ENCODE data around the gene B3GALT5. TPM values are rescaled to one million over a fixed set of nuclear protein-coding genes. Genes with fewer than 3 reads are reported as not detected.

The B3GALT5 gene
- total and polyA plus RNA-seq, 9 donors: 0.08 to 0.84 (median 0.24) TPM

- H3K4me1 ChIP-seq (ENCODE audit: control insufficient read depth, insufficient read depth, low read length): peaks cover 21% of the 10 kb centered on the region
- peaks cover 7% of the 10 kb centered on the region for H3K9me3 ChIP-seq (replicated peaks; ENCODE audit: control insufficient read depth, low read depth, low read length)
- DNase-seq: no peak
- WGBS (ENCODE audit: insufficient coverage): 94% methylated on average over 5 of the region's 5 CpGs
- H3K36me3 ChIP-seq (ENCODE audit: control insufficient read depth, insufficient read depth, low read length): no peaks in the 10 kb centered on the region
- no peak overlapping the region for H3K4me3 ChIP-seq (ENCODE audit: low read length)
- no peaks in the 10 kb centered on the region for H3K27me3 ChIP-seq (ENCODE audit: control insufficient read depth, insufficient read depth, low read length)
- H3K27ac ChIP-seq (ENCODE audit: low read length): no peak overlapping the region
Observed at GRCh38 chr21:39657091-39657689, 44.5 kb downstream of the B3GALT5 start.

- Histone ChIP-seq H3K9me3 (replicated peaks; ENCODE audit: control insufficient read depth, low read depth, low read length) (peaks cover 7% of the 10 kb centered on the region), H3K27me3 (ENCODE audit: control insufficient read depth, insufficient read depth, low read length) (no peaks in the 10 kb centered on the region)
- 85% methylated on average over 2 of the region's 2 CpGs for whole genome bisulfite sequencing (ENCODE audit: insufficient coverage)
Observed at GRCh38 chr21:39658066-39658465, 45.3 kb downstream of the B3GALT5 start.

GRCh38 chr21:39659070-39659815 is 46.5 kb downstream of the B3GALT5 start:
- no peaks in the 10 kb centered on the region for H3K27me3 ChIP-seq (ENCODE audit: control insufficient read depth, insufficient read depth, low read length)
- H3K4me1 ChIP-seq (ENCODE audit: control insufficient read depth, insufficient read depth, low read length): peaks cover 21% of the 10 kb centered on the region
- no CpG with 5 or more reads among the region's 7 CpGs for WGBS (ENCODE audit: insufficient coverage)
- H3K9me3 ChIP-seq (replicated peaks; ENCODE audit: control insufficient read depth, low read depth, low read length): no peaks in the 10 kb centered on the region
- H3K4me3 ChIP-seq (ENCODE audit: low read length): no peak overlapping the region
- H3K36me3 ChIP-seq (ENCODE audit: control insufficient read depth, insufficient read depth, low read length): no peaks in the 10 kb centered on the region
- peak overlapping the region; percentile 15 for H3K27ac ChIP-seq (ENCODE audit: low read length)
- DNase-seq: no peak

More at GRCh38 chr21:39658066-39658465, 45.3 kb downstream of the B3GALT5 start:
- H3K4me1 ChIP-seq (ENCODE audit: control insufficient read depth, insufficient read depth, low read length): peaks cover 21% of the 10 kb centered on the region
- H3K36me3 ChIP-seq (ENCODE audit: control insufficient read depth, insufficient read depth, low read length): no peaks in the 10 kb centered on the region
- H3K4me3 ChIP-seq (ENCODE audit: low read length): no peak overlapping the region
- no peak for DNase-seq
- H3K27ac ChIP-seq (ENCODE audit: low read length): no peak overlapping the region

- H3K36me3 ChIP-seq (ENCODE audit: control insufficient read depth, insufficient read depth, low read length): no peaks in the 10 kb centered on the region
- H3K4me1 ChIP-seq (ENCODE audit: control insufficient read depth, insufficient read depth, low read length): peaks cover 21% of the 10 kb centered on the region
- no peaks in the 10 kb centered on the region for H3K9me3 ChIP-seq (replicated peaks; ENCODE audit: control insufficient read depth, low read depth, low read length)
- H3K4me3 ChIP-seq (ENCODE audit: low read length): no peak overlapping the region
- 17% methylated on average over 10 of the region's 17 CpGs for WGBS (ENCODE audit: insufficient coverage)
- DNase-seq: peak; percentile 90
- no peaks in the 10 kb centered on the region for H3K27me3 ChIP-seq (ENCODE audit: control insufficient read depth, insufficient read depth, low read length)
- peak overlapping the region; percentile 65 for H3K27ac ChIP-seq (ENCODE audit: low read length)
Observed at GRCh38 chr21:39660191-39660980, 47.6 kb downstream of the B3GALT5 start.

- no peaks in the 10 kb centered on the region for H3K9me3 ChIP-seq (replicated peaks; ENCODE audit: control insufficient read depth, low read depth, low read length)
- peak overlapping the region; percentile 18 for H3K27ac ChIP-seq (ENCODE audit: low read length)
- H3K27me3 ChIP-seq (ENCODE audit: control insufficient read depth, insufficient read depth, low read length): no peaks in the 10 kb centered on the region
- DNase-seq: no peak
- H3K4me1 ChIP-seq (ENCODE audit: control insufficient read depth, insufficient read depth, low read length): peaks cover 21% of the 10 kb centered on the region
- no peaks in the 10 kb centered on the region for H3K36me3 ChIP-seq (ENCODE audit: control insufficient read depth, insufficient read depth, low read length)
- WGBS (ENCODE audit: insufficient coverage): 91% methylated on average over 14 of the region's 18 CpGs
- no peak overlapping the region for H3K4me3 ChIP-seq (ENCODE audit: low read length)
Observed at GRCh38 chr21:39661121-39661520, 48.4 kb downstream of the B3GALT5 start.

GRCh38 chr21:39661740-39662139 is 49.0 kb downstream of the B3GALT5 start:
- WGBS (ENCODE audit: insufficient coverage): 56% methylated on average over 3 of the region's 9 CpGs
- no peak overlapping the region for H3K27ac ChIP-seq (ENCODE audit: low read length)
- H3K27me3 ChIP-seq (ENCODE audit: control insufficient read depth, insufficient read depth, low read length): no peaks in the 10 kb centered on the region
- H3K4me1 ChIP-seq (ENCODE audit: control insufficient read depth, insufficient read depth, low read length): peaks cover 24% of the 10 kb centered on the region
- no peaks in the 10 kb centered on the region for H3K9me3 ChIP-seq (replicated peaks; ENCODE audit: control insufficient read depth, low read depth, low read length)
- DNase-seq: no peak
- H3K36me3 ChIP-seq (ENCODE audit: control insufficient read depth, insufficient read depth, low read length): no peaks in the 10 kb centered on the region
- H3K4me3 ChIP-seq (ENCODE audit: low read length): no peak overlapping the region

- 91% methylated on average over 3 of the region's 8 CpGs for WGBS (ENCODE audit: insufficient coverage)
- DNase-seq: no peak
- H3K27ac ChIP-seq (ENCODE audit: low read length): no peak overlapping the region
Observed at GRCh38 chr21:39662411-39662953, 49.7 kb downstream of the B3GALT5 start.

GRCh38 chr21:39663066-39663465 is 50.3 kb downstream of the B3GALT5 start:
- no peak overlapping the region for H3K27ac ChIP-seq (ENCODE audit: low read length)
- no peak overlapping the region for H3K4me3 ChIP-seq (ENCODE audit: low read length)
- no peak for DNase-seq
- no peaks in the 10 kb centered on the region for H3K27me3 ChIP-seq (ENCODE audit: control insufficient read depth, insufficient read depth, low read length)
- H3K36me3 ChIP-seq (ENCODE audit: control insufficient read depth, insufficient read depth, low read length): no peaks in the 10 kb centered on the region
- 89% methylated on average over 4 of the region's 10 CpGs for WGBS (ENCODE audit: insufficient coverage)
- no peaks in the 10 kb centered on the region for H3K9me3 ChIP-seq (replicated peaks; ENCODE audit: control insufficient read depth, low read depth, low read length)
- peaks cover 28% of the 10 kb centered on the region for H3K4me1 ChIP-seq (ENCODE audit: control insufficient read depth, insufficient read depth, low read length)

More at GRCh38 chr21:39662411-39662953, 49.7 kb downstream of the B3GALT5 start:
- no peaks in the 10 kb centered on the region for H3K36me3 ChIP-seq (ENCODE audit: control insufficient read depth, insufficient read depth, low read length)
- no peaks in the 10 kb centered on the region for H3K9me3 ChIP-seq (replicated peaks; ENCODE audit: control insufficient read depth, low read depth, low read length)
- no peaks in the 10 kb centered on the region for H3K27me3 ChIP-seq (ENCODE audit: control insufficient read depth, insufficient read depth, low read length)
- H3K4me1 ChIP-seq (ENCODE audit: control insufficient read depth, insufficient read depth, low read length): peaks cover 28% of the 10 kb centered on the region
- H3K4me3 ChIP-seq (ENCODE audit: low read length): no peak overlapping the region

- DNase-seq: no peak
- H3K4me3 ChIP-seq (ENCODE audit: low read length): no peak overlapping the region
- H3K4me1 ChIP-seq (ENCODE audit: control insufficient read depth, insufficient read depth, low read length): peaks cover 28% of the 10 kb centered on the region
- H3K9me3 ChIP-seq (replicated peaks; ENCODE audit: control insufficient read depth, low read depth, low read length): no peaks in the 10 kb centered on the region
- H3K36me3 ChIP-seq (ENCODE audit: control insufficient read depth, insufficient read depth, low read length): no peaks in the 10 kb centered on the region
- no peak overlapping the region for H3K27ac ChIP-seq (ENCODE audit: low read length)
- H3K27me3 ChIP-seq (ENCODE audit: control insufficient read depth, insufficient read depth, low read length): no peaks in the 10 kb centered on the region
- 89% methylated on average over 13 of the region's 15 CpGs for WGBS (ENCODE audit: insufficient coverage)
Observed at GRCh38 chr21:39663742-39664492, 51.2 kb downstream of the B3GALT5 start.

Measured in muscle of leg (tissue), 11 donors.